ENCODE measurements around the gene LDLRAD3. TPM values are rescaled to one million over a fixed set of nuclear protein-coding genes. Genes with fewer than 3 reads are reported as not detected.

Gene LDLRAD3
- total RNA-seq, 4 donors from 2014 or later = 10.2 to 41.9 (median 19.8) TPM

- no peak overlapping the region for H3K27ac ChIP-seq
- no peak overlapping the region for H3K4me3 ChIP-seq
- no peak for DNase-seq
- no peak for TF ChIP-seq POLR2A (IDR thresholded peaks at IDR 0.05)
- TF ChIP-seq CTCF (IDR thresholded peaks at IDR 0.05) = no peak
- no peaks in the 10 kb centered on the region for H3K4me1 ChIP-seq
- H3K9me3 ChIP-seq = no peaks in the 10 kb centered on the region
- H3K27me3 ChIP-seq = no peaks in the 10 kb centered on the region
- intact Hi-C loops (cut with DNase I; ENCODE audit: low total_unique reads) = no loop called here
- H3K36me3 ChIP-seq = no peaks in the 10 kb centered on the region
Observed at GRCh38 chr11:36162006-36162882, 218.4 kb downstream of the LDLRAD3 start.

GRCh38 chr11:36162883-36163434 is 219.1 kb downstream of the LDLRAD3 start:
- intact Hi-C loops (cut with DNase I; ENCODE audit: low total_unique reads) = no loop called here
- no peaks in the 10 kb centered on the region for H3K9me3 ChIP-seq
- H3K27ac ChIP-seq = no peak overlapping the region
- no peak overlapping the region for H3K4me3 ChIP-seq
- H3K4me1 ChIP-seq = no peaks in the 10 kb centered on the region
- no peaks in the 10 kb centered on the region for H3K36me3 ChIP-seq
- no peak for DNase-seq
- no peak for TF ChIP-seq CTCF (IDR thresholded peaks at IDR 0.05)
- TF ChIP-seq POLR2A (IDR thresholded peaks at IDR 0.05) = no peak
- H3K27me3 ChIP-seq = no peaks in the 10 kb centered on the region

- Histone ChIP-seq H3K36me3 (no peaks in the 10 kb centered on the region), H3K9me3 (no peaks in the 10 kb centered on the region), H3K27me3 (no peaks in the 10 kb centered on the region), H3K27ac (no peak overlapping the region), H3K4me1 (no peaks in the 10 kb centered on the region), H3K4me3 (no peak overlapping the region)
- TF ChIP-seq CTCF (IDR thresholded peaks at IDR 0.05) = no peak
- no peak for TF ChIP-seq POLR2A (IDR thresholded peaks at IDR 0.05)
- no peak for DNase-seq
- intact Hi-C loops (cut with DNase I; ENCODE audit: low total_unique reads) = no loop called here
Observed at GRCh38 chr11:36164506-36165250, 220.8 kb downstream of the LDLRAD3 start.

GRCh38 chr11:36165621-36166397 is 221.9 kb downstream of the LDLRAD3 start:
- TF ChIP-seq CTCF (IDR thresholded peaks at IDR 0.05) = no peak
- no peak for TF ChIP-seq POLR2A (IDR thresholded peaks at IDR 0.05)
- Histone ChIP-seq H3K27me3 (no peaks in the 10 kb centered on the region), H3K27ac (no peak overlapping the region), H3K36me3 (no peaks in the 10 kb centered on the region), H3K4me1 (no peaks in the 10 kb centered on the region), H3K4me3 (no peak overlapping the region), H3K9me3 (no peaks in the 10 kb centered on the region)
- intact Hi-C loops (cut with DNase I; ENCODE audit: low total_unique reads) = no loop called here
- no peak for DNase-seq

Measured in uterus (tissue), 4 donors.